Kidney (tissue), 14 donors: Measurements from ENCODE around the gene CASKIN2. TPM values are rescaled to one million over a fixed set of nuclear protein-coding genes. Genes with fewer than 3 reads are reported as not detected.

Source experiments
- DNase-seq, 5 donors: peaks; one replicate each; pipeline ENCODE4 v3.0.0-alpha.2; 2013 to 2020
- FAIRE-seq: peaks from 2 replicates; lab custom pipeline; 2012; peaks lifted over from hg19 to GRCh38; lab: Jason Lieb, UNC
- H3K27ac ChIP-seq, 2 donors: one replicate each; pipeline ENCODE4 v1.7.0; 2013; ENCODE audit warnings: low read depth in 2 of 2, low read length in 2 of 2, inconsistent platforms in 1 of 2
- H3K27me3 ChIP-seq: one replicate; pipeline ENCODE4 v1.7.1; 2013; ENCODE audit warnings: low read length, inconsistent platforms; ENCODE audit not compliant: control insufficient read depth, insufficient read depth
- H3K36me3 ChIP-seq, 3 donors: one replicate each; pipeline versions ENCODE4 v1.7.0 to v1.7.1; 2013; ENCODE audit warnings: low read length in 3 of 3, control low read depth in 1 of 3, inconsistent platforms in 1 of 3; ENCODE audit not compliant: insufficient read depth in 3 of 3, control insufficient read depth in 2 of 3
- H3K4me1 ChIP-seq, 3 donors: one replicate each; pipeline versions ENCODE4 v1.7.0 to v1.7.1; 2013; ENCODE audit warnings: low read length in 3 of 3, inconsistent platforms in 1 of 3, low read depth in 1 of 3; ENCODE audit not compliant: control insufficient read depth in 2 of 3, insufficient read depth in 2 of 3
- H3K4me3 ChIP-seq, 3 donors: one replicate each; pipeline versions ENCODE4 v1.7.0 to v1.8.1; 2013; ENCODE audit warnings: low read length in 3 of 3, control low read depth in 1 of 3, inconsistent platforms in 1 of 3
- H3K9ac ChIP-seq, 3 donors: one replicate each; pipeline versions ENCODE4 v1.7.0 to v1.7.1; 2013; ENCODE audit warnings: low read length in 3 of 3, control low read depth in 1 of 3, inconsistent platforms in 1 of 3
- H3K9me3 ChIP-seq, 3 donors: one replicate each; pipeline versions ENCODE4 v1.7.0 to v1.7.1; 2013; ENCODE audit warnings: low read length in 3 of 3, control low read depth in 1 of 3, inconsistent platforms in 1 of 3; ENCODE audit not compliant: control insufficient read depth in 2 of 3, insufficient read depth in 1 of 3
- CTCF ChIP-seq: IDR thresholded peaks from 3 replicates; pipeline ENCODE4 v1.5.1; 2012; ENCODE audit warnings: mild to moderate bottlenecking, moderate library complexity, borderline replicate concordance; ENCODE audit not compliant: insufficient read depth; ENCODE audit errors: extremely low read depth
- intact Hi-C: fragments of 100-400 bp; cut with DNase I; formaldehyde crosslinking; loops from one replicate; pipeline ENCODE4 v1.11.1; 2022
- polyA plus RNA-seq: library from polyadenylated mRNA; stranded (reverse); fragments of 350-450 nt; fragmentation: Illumina TruSeq; extraction: RNeasy Lipid Tissue Mini Kit (QIAGEN cat#74804); gene quantifications from one replicate; pipeline ENCODE4 v1.2.3, GENCODE V29; 2014; ENCODE audit warnings: low read depth, low replicate concordance; ENCODE audit not compliant: insufficient read depth
- total RNA-seq: library from RNA; stranded (reverse); fragmentation: NEBNext Ultra II Directional; extraction: Animal tissue kit (Norgen Biotek cat#: 25700); gene quantifications from one replicate; pipeline ENCODE4 v1.2.1, GENCODE V29; 2021
- donor health status: control.
- donor health status: control.
- donor health status: control.
- donor health status: control.
- donor health status: control.
- donor health status: DM: yes; HTN: yes; CAD: no.
- donor health status: Normal renal cell carcinoma (clear cell type).

The CASKIN2 gene
- total and polyA plus RNA-seq, 2 donors from 2014 or later = 25.0 to 98.6 TPM

GRCh38 chr17:75548813-75549212 lies 33.5 kb upstream of the CASKIN2 start:
- no peaks in the 10 kb centered on the region for H3K27me3 ChIP-seq
- peak overlapping the region in 1 of 3 donors; percentile 15 for H3K9ac ChIP-seq
- intact Hi-C loops = no loop called here
- peaks cover 3 to 37% (median 26%) of the 10 kb centered on the region in 3 donors for H3K4me1 ChIP-seq
- no peak for TF ChIP-seq CTCF
- FAIRE-seq (no peak), DNase-seq (no peak)
- peaks cover 0 to 4% (median 0%) of the 10 kb centered on the region in 3 donors for H3K36me3 ChIP-seq
- H3K27ac ChIP-seq = peak overlapping the region; percentile 90 to 97
- no peak overlapping the region for H3K4me3 ChIP-seq
- no peaks in the 10 kb centered on the region for H3K9me3 ChIP-seq

GRCh38 chr17:75547091-75547490 lies 31.8 kb upstream of the CASKIN2 start:
- H3K27me3 ChIP-seq = no peaks in the 10 kb centered on the region
- no peak overlapping the region for H3K27ac ChIP-seq
- peaks cover 3 to 47% (median 40%) of the 10 kb centered on the region in 3 donors for H3K4me1 ChIP-seq
- no peaks in the 10 kb centered on the region for H3K9me3 ChIP-seq
- FAIRE-seq = no peak
- intact Hi-C loops = no loop called here
- H3K36me3 ChIP-seq = peaks cover 0 to 4% (median 0%) of the 10 kb centered on the region in 3 donors
- H3K9ac ChIP-seq = no peak overlapping the region
- H3K4me3 ChIP-seq = no peak overlapping the region
- TF ChIP-seq CTCF = no peak
- DNase-seq = no peak

GRCh38 chr17:75546181-75546580 lies 30.8 kb upstream of the CASKIN2 start:
- H3K4me3 ChIP-seq = no peak overlapping the region
- peaks cover 0 to 4% (median 0%) of the 10 kb centered on the region in 3 donors for H3K36me3 ChIP-seq
- intact Hi-C loops = no loop called here
- no peaks in the 10 kb centered on the region for H3K27me3 ChIP-seq
- peaks cover 3 to 52% (median 47%) of the 10 kb centered on the region in 3 donors for H3K4me1 ChIP-seq
- H3K27ac ChIP-seq = peak overlapping the region; percentile 2 to 4
- H3K9ac ChIP-seq = peak overlapping the region in 1 of 3 donors; percentile 51
- no peak for TF ChIP-seq CTCF
- FAIRE-seq (no peak), DNase-seq (no peak)
- no peaks in the 10 kb centered on the region for H3K9me3 ChIP-seq

GRCh38 chr17:75544250-75544649 lies 28.9 kb upstream of the CASKIN2 start:
- Histone ChIP-seq H3K27ac (peak overlapping the region; percentile 86 to 97), H3K4me1 (peaks cover 3 to 60% (median 60%) of the 10 kb centered on the region in 3 donors), H3K27me3 (no peaks in the 10 kb centered on the region), H3K4me3 (peak overlapping the region in 1 of 3 donors; percentile 59), H3K36me3 (peaks cover 0 to 8% (median 0%) of the 10 kb centered on the region in 3 donors), H3K9ac (peak overlapping the region in 1 of 3 donors; percentile 82), H3K9me3 (no peaks in the 10 kb centered on the region)
- TF ChIP-seq CTCF = no peak
- DNase-seq (peak in 1 of 5 donors; percentile 26), FAIRE-seq (no peak)
- intact Hi-C loops = no loop called here
